Endothelial cell of umbilical vein (primary cell): Measurements from ENCODE around the gene PLA2G4E. TPM values are rescaled to one million over a fixed set of nuclear protein-coding genes. Genes with fewer than 3 reads are reported as not detected.

Source experiments
- BruUV-seq: library from RNA; stranded (reverse); fragments of 400-500 nt; replicated peaks from 2 replicates; lab custom pipeline; 2021; lab: Mats Ljungman, UMichigan
- CTCF ChIA-PET: fragments of 300-600, 350-600 bp; sonication (Branson Sonifier 250); formaldehyde crosslinking; loops from one replicate; lab custom pipeline; 2021; ENCODE audit warnings: antibody characterized with exemption, inconsistent platforms; lab: Charles Lee
- POLR2A ChIA-PET: fragments of 300-600, 350-600 bp; sonication (Branson Sonifier 250); formaldehyde crosslinking; loops from one replicate; lab custom pipeline; 2021; ENCODE audit warnings: antibody characterized with exemption, inconsistent platforms; lab: Charles Lee
- DNase-seq: peaks from one replicate; pipeline ENCODE4 v3.0.0-alpha.2; 2011; ENCODE audit warnings: low read depth, low spot score
- FAIRE-seq: peaks from 2 replicates; lab custom pipeline; 2011; peaks lifted over from hg19 to GRCh38; lab: Jason Lieb, UNC
- H2AFZ ChIP-seq: 2 replicates; pipeline ENCODE4 v1.6.0; 2012; ENCODE audit warnings: low read depth, low read length, control low read depth, inconsistent platforms
- H3K27ac ChIP-seq: 2 replicates; pipeline ENCODE4 v1.5.1; 2011; ENCODE audit warnings: low read depth, mild to moderate bottlenecking, control low read depth, low read length, moderate library complexity; ENCODE audit not compliant: insufficient read depth
- H3K27me3 ChIP-seq, 2 experiments: 2 replicates each; pipeline versions ENCODE4 v1.6.0 to v1.6.1; 2011; ENCODE audit warnings: low read length in 2 of 2, mixed read lengths in 1 of 2; ENCODE audit not compliant: control insufficient read depth in 2 of 2, insufficient read depth in 2 of 2
- H3K36me3 ChIP-seq, 2 experiments: 2 replicates in 1 of 2; 3 replicates in 1 of 2; pipeline ENCODE4 v1.5.1; 2011; ENCODE audit warnings: low read length in 2 of 2, mild to moderate bottlenecking in 1 of 2, moderate library complexity in 1 of 2; ENCODE audit not compliant: control insufficient read depth in 2 of 2, insufficient read depth in 2 of 2; ENCODE audit errors: extremely low read depth in 1 of 2
- H3K4me1 ChIP-seq: 3 replicates; pipeline ENCODE4 v1.5.1; 2011; ENCODE audit warnings: mild to moderate bottlenecking, low read length; ENCODE audit not compliant: control insufficient read depth, insufficient read depth; ENCODE audit errors: extremely low read depth
- H3K4me2 ChIP-seq: 2 replicates; pipeline ENCODE4 v1.6.1; 2011; ENCODE audit warnings: low read length, control low read depth, mixed read lengths; ENCODE audit not compliant: insufficient read depth
- H3K4me3 ChIP-seq, 3 experiments: fragments of 200-600 bp in 1 of 3; sonication (generic), shearing (Covaris generic) in 1 of 3; replicated peaks in 1 of 3; 2 replicates each; pipeline ENCODE4 v1.5.1; 2011 to 2016; ENCODE audit warnings: control low read depth in 3 of 3, low read length in 3 of 3, mild to moderate bottlenecking in 2 of 3, inconsistent platforms in 1 of 3, low read depth in 1 of 3, moderate library complexity in 1 of 3; ENCODE audit not compliant: insufficient read depth in 1 of 3
- H3K79me2 ChIP-seq: 2 replicates; pipeline ENCODE4 v1.6.0; 2012; ENCODE audit warnings: low read length, inconsistent platforms; ENCODE audit not compliant: control insufficient read depth, insufficient read depth
- H3K9ac ChIP-seq: replicated peaks from 2 replicates; pipeline ENCODE3; 2011; ENCODE audit warnings: low read length, control low read depth; ENCODE audit not compliant: insufficient read depth; ENCODE audit errors: extremely low read depth
- H3K9me1 ChIP-seq: replicated peaks from 3 replicates; pipeline ENCODE4 v1.6.0; 2011; ENCODE audit warnings: mild to moderate bottlenecking, low read length; ENCODE audit not compliant: control insufficient read depth, insufficient read depth; ENCODE audit errors: extremely low read depth
- H3K9me3 ChIP-seq: replicated peaks from 2 replicates; pipeline ENCODE4 v1.5.1; 2012; ENCODE audit warnings: low read length, inconsistent platforms; ENCODE audit not compliant: control insufficient read depth, insufficient read depth
- H4K20me1 ChIP-seq: replicated peaks from 2 replicates; pipeline ENCODE3; 2011; ENCODE audit warnings: mild to moderate bottlenecking, low read length; ENCODE audit not compliant: control insufficient read depth, insufficient read depth; ENCODE audit errors: extremely low read depth
- FOS ChIP-seq: IDR thresholded peaks from 2 replicates; pipeline ENCODE4 v1.6.1; 2011; ENCODE audit warnings: mild to moderate bottlenecking, low read length, moderate library complexity, borderline replicate concordance; ENCODE audit not compliant: insufficient read depth
- GATA2 ChIP-seq: IDR thresholded peaks from 2 replicates; pipeline ENCODE4 v1.7.0; 2011; ENCODE audit warnings: low read depth, mild to moderate bottlenecking, moderate library complexity, mixed read lengths, low read length; ENCODE audit not compliant: insufficient read length, insufficient read depth
- JUN ChIP-seq: IDR thresholded peaks from 2 replicates; pipeline ENCODE4 v1.6.1; 2011; ENCODE audit warnings: borderline replicate concordance, low read depth; ENCODE audit not compliant: insufficient read length, insufficient read depth
- MYC ChIP-seq: IDR thresholded peaks from one replicate; pipeline ENCODE4 v1.6.1; 2011; ENCODE audit warnings: mild to moderate bottlenecking, low read depth, low read length
- POLR2A ChIP-seq: IDR thresholded peaks from 2 replicates; pipeline ENCODE4 v1.6.1; 2012; ENCODE audit warnings: low read depth, mild to moderate bottlenecking, control low read depth, low read length
- POLR2AphosphoS5 ChIP-seq: IDR thresholded peaks from 2 replicates; pipeline ENCODE4 v1.6.1; 2012; ENCODE audit warnings: low read depth, mild to moderate bottlenecking, control low read depth, low read length, moderate library complexity; ENCODE audit not compliant: insufficient read depth
- dilution Hi-C: fragments of 300-500 bp; cut with MboI; formaldehyde crosslinking; loops from one replicate; pipeline ENCODE4 v1.15.0; 2019; ENCODE audit warnings: low sequenced_read_pairs; ENCODE audit not compliant: extremely low pct_ligation_motif_present
- intact Hi-C: fragments of 100-400 bp; cut with micrococcal nuclease; formaldehyde crosslinking; loops from one replicate; pipeline ENCODE4 v1.10.0; 2022
- polyA plus RNA-seq, 4 experiments: library from polyadenylated mRNA; depleted of rRNA in 3 of 4; stranded (reverse) in 3 of 4; unstranded in 1 of 4; fragments of >200 nt; gene quantifications; 2 replicates each; pipeline versions ENCODE4 v1.2.1 to v1.2.3, GENCODE V29; 2011 to 2012; ENCODE audit warnings: missing spikeins in 1 of 4
- total RNA-seq: library from RNA; stranded (reverse); gene quantifications from 2 replicates; pipeline ENCODE4 v1.2.3, GENCODE V29; 2021
- TF ChIP-seq, protein P1 (sequence below): IDR thresholded peaks from 2 replicates; pipeline ENCODE4 v1.6.1; 2011; ENCODE audit not compliant: insufficient read depth, insufficient read length
- TF ChIP-seq, protein P2 (sequence below), 2 donors: IDR thresholded peaks; 1 replicate in 1 of 2; 2 replicates in 1 of 2; pipeline ENCODE4 v1.5.1; 2011; ENCODE audit warnings: low read length in 2 of 2, mild to moderate bottlenecking in 2 of 2, moderate library complexity in 2 of 2, control low read depth in 1 of 2, inconsistent platforms in 1 of 2, low read depth in 1 of 2; ENCODE audit not compliant: insufficient read depth in 1 of 2; ENCODE audit errors: extremely low read depth in 1 of 2

The PLA2G4E gene
- total and polyA plus RNA-seq, 2 donors (not counting 3 experiments of a cell fraction or from before 2014, with no cell fraction given): not detected

DNA sequence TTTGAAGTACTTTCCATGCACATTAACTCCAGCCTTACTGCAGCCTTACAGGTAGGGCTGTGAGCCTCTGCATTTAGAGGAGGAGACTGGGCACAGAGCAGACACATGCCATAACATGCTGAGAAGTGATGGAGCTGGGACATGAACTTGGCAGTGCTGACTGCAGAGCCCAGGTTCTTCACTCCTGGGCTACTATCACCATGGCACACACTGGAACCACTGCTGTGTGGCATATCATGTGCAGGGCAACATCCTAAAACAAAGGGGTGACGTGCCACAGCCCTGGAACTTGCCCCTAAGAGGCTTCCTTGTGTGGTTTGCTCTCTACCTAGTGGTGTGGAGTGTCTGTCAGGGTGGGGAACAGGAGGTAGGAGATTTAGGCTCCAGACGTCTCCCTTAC is 73.9 kb downstream of the PLA2G4E start:
- Histone ChIP-seq H3K27ac (peak overlapping the region; percentile 99), H3K9me3 (no peaks in the 10 kb centered on the region), H3K9ac (peak overlapping the region; percentile 57), H3K79me2 (peaks cover 88% of the 10 kb centered on the region), H3K36me3 (peaks cover 14 to 24% of the 10 kb centered on the region in 2 experiments), H2AFZ (no peak overlapping the region), H3K9me1 (no peaks in the 10 kb centered on the region), H3K27me3 (no peaks in the 10 kb centered on the region), H4K20me1 (no peaks in the 10 kb centered on the region), H3K4me1 (peaks cover 85% of the 10 kb centered on the region), H3K4me3 (no peak overlapping the region), H3K4me2 (no peak overlapping the region)
- no peak for TF ChIP-seq FOS
- TF ChIP-seq, protein P1, sequence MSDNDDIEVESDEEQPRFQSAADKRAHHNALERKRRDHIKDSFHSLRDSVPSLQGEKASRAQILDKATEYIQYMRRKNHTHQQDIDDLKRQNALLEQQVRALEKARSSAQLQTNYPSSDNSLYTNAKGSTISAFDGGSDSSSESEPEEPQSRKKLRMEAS: no peak
- TF ChIP-seq POLR2AphosphoS5: no peak
- no peak for TF ChIP-seq GATA2
- TF ChIP-seq JUN: no peak
- dilution Hi-C loops (no loop called here), intact Hi-C loops (no loop called here)
- no peak for DNase-seq
- FAIRE-seq: no peak
- no TSS peak for BruUV-seq
- ChIA-PET POLR2A (interaction anchor here (1.0 kb wide), 1 partner anchor 361 kb away, joined by 3 read pairs; no protein-coding TSS in a partner anchor), CTCF (interaction anchor here (1.1 to 2.5 kb wide), 2 partner anchors 10 to 42 kb away, joined by 4 to 8 read pairs; no protein-coding TSS in a partner anchor)

DNA sequence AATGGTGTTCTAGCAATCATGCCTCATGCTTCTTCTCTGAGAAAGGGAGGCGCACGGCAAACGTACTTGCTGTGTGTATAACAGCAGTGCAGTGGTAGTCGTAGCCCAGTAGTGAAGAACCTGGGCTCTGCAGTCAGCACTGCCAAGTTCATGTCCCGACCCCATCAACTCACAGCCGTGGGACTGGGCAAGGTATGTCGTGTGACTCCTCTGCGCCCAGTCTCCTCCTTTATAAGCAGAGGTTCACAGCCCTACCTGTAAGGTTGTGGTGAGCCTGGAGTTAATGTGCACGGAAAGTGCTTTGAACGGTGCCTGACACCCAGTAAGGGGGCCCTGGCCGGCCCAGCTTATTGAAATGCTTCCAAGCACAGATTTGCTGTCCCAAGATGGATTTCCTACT is 75.1 kb downstream of the PLA2G4E start:
- Histone ChIP-seq H3K27me3 (no peaks in the 10 kb centered on the region), H3K4me2 (no peak overlapping the region), H3K4me1 (peaks cover 93% of the 10 kb centered on the region), H3K79me2 (peaks cover 81% of the 10 kb centered on the region), H3K9me1 (no peaks in the 10 kb centered on the region), H4K20me1 (no peaks in the 10 kb centered on the region), H3K27ac (peak overlapping the region; percentile 99), H3K4me3 (no peak overlapping the region), H2AFZ (no peak overlapping the region), H3K9ac (peak overlapping the region; percentile 1), H3K36me3 (peaks cover 14 to 26% of the 10 kb centered on the region in 2 experiments), H3K9me3 (no peaks in the 10 kb centered on the region)
- CTCF ChIA-PET: interaction anchor here (1.4 to 1.9 kb wide), 3 partner anchors 10 to 27 kb away, joined by 4 to 6 read pairs (median 5); partner anchors contain the start of gene EHD4
- intact Hi-C loops: no loop called here
- dilution Hi-C loops: no loop called here
- FAIRE-seq (no peak), DNase-seq (no peak)
- TF ChIP-seq GATA2 (no peak), POLR2A (no peak), JUN (no peak), MYC (no peak)
- TF ChIP-seq, protein P2, sequence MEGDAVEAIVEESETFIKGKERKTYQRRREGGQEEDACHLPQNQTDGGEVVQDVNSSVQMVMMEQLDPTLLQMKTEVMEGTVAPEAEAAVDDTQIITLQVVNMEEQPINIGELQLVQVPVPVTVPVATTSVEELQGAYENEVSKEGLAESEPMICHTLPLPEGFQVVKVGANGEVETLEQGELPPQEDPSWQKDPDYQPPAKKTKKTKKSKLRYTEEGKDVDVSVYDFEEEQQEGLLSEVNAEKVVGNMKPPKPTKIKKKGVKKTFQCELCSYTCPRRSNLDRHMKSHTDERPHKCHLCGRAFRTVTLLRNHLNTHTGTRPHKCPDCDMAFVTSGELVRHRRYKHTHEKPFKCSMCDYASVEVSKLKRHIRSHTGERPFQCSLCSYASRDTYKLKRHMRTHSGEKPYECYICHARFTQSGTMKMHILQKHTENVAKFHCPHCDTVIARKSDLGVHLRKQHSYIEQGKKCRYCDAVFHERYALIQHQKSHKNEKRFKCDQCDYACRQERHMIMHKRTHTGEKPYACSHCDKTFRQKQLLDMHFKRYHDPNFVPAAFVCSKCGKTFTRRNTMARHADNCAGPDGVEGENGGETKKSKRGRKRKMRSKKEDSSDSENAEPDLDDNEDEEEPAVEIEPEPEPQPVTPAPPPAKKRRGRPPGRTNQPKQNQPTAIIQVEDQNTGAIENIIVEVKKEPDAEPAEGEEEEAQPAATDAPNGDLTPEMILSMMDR (IDR thresholded peaks at IDR 0.05; ENCODE audit: extremely low read depth in 1 of 2, insufficient read depth in 1 of 2, low read depth in 1 of 2, low read length in 2 of 2): no peak
- no TSS peak for BruUV-seq
- POLR2A ChIA-PET: no interaction called here
